GOT3 (cell line): ENCODE results near the gene JHY.

Experiments used
- DNase-seq: peaks from one replicate; lab custom pipeline; 2025; ENCODE audit warnings: mixed read lengths; lab: John Stamatoyannopoulos, UW

The JHY gene

DNA sequence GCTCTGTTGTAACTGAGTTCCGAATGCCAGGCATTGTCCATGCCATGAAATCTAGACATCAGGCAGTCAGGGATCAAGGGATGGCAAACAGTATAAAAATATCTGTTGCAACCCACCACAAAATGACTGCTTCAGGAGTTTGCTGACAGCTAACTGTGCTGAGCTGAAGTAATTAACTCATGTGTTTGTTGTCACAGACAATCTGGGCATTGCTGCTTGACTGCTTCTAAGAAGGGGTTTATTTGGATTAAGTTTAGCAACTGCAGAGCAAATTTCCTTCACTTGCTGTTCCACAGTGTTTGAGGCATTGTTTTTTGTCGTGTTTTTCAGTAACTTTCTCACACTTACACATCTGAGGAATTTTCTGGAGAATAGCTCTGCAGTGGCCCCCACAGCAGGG, 68.7 kb downstream of the JHY start:
- DNase-seq = no peak

DNA sequence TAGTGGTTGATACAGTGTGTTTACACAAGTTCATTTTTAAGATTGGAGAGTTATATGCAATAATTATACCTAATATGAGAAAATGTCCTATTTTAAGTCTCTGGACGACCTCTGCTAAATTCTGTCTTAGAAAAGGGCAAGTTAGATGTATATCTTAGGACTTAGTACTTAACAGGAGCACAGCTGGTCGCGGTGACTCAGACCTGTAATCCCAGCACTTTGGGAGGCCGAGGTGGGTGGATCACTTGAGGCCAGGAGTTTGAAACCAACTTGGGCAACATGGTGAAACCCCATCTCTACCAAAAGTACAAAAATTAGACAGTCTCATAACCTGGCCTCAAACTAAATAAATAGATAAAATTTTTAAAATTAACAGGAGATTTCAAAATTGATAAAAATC, 71.9 kb downstream of the JHY start:
- no peak for DNase-seq

DNA sequence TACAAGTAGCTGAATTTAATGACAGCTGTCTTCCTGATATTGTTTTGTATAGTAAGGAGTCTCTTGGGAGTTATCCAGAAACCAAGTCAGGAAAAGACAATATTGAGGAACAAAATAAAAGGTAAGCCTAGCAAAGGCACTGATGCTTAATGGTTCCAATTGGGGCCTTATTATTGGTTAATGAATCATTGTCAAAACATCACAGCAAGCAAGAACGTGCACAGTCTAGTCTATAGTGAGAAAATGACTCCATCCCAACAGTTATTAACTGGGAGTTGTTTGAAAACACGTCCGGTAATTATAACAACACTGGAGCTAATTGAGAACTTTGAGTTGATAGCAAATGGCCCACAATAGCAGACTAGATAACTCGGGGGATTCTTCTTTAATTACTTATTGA, 81.4 kb downstream of the JHY start:
- no peak for DNase-seq

DNA sequence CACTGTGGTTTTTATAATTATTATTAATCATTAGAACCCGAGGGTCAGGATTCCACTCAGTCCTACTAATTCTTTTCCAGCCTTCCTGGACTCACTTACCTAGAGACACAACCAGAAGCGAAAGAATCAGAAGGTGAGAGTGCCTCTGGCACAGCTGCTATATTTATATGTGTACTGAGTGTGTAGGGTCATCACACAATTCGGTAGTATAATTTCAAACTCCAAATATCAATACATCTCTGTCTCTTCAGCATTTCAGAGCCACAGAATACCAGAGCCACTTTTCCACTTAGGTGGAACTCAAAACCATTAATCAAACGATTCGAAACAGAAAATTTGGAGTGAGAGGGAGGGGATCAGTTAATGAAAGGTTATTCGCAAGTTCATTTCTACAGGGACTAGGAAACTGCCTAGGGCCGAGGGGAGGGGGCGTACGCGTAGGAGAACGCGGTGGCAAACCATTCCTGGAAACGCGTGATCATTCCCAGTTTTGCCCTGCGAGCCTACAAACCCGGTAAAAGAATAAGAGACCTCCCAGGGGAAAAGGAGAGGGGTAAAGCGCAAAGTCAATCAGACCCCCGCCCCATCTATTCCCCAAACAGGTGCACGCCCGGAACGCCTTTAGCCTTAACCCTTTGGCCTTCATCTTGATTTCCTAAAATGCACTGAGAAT, 93.6 kb downstream of the JHY start:
- DNase-seq = no peak

DNA sequence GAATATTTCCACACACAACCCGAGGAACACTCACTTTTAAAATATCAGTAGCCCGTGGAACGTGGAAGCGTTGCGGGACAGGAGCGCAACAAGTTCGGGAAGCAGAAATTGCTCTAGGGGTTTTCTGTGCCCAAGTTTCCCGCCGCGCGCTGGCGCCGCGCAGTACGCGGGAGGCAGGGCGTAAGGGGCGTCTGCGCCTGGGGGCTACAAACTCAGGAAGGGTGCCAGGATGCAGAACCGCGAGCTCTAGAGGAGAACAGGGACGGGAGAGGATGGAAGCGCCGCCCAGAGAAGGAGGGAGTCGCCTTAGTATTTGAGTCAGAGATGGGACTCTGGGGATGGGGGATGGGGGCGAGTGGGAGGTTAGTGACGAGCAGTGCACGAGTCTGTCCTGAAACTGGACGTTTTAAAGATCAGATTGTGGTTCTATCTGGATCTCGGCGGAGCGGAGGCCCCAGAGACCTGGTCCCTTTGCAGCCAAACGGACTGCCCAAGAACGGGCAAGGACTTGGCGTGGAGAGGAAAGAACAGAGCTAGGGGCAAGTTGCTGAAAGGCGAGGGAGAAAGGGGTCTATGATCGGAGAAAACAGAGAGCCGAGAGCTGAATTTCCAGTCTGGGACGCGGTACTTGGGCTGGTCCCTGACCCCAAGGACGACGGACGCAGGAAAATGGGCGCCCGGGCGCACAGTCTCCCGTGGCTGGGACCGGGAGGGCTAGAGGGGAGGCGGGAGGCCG, 94.3 kb downstream of the JHY start:
- DNase-seq = no peak

DNA sequence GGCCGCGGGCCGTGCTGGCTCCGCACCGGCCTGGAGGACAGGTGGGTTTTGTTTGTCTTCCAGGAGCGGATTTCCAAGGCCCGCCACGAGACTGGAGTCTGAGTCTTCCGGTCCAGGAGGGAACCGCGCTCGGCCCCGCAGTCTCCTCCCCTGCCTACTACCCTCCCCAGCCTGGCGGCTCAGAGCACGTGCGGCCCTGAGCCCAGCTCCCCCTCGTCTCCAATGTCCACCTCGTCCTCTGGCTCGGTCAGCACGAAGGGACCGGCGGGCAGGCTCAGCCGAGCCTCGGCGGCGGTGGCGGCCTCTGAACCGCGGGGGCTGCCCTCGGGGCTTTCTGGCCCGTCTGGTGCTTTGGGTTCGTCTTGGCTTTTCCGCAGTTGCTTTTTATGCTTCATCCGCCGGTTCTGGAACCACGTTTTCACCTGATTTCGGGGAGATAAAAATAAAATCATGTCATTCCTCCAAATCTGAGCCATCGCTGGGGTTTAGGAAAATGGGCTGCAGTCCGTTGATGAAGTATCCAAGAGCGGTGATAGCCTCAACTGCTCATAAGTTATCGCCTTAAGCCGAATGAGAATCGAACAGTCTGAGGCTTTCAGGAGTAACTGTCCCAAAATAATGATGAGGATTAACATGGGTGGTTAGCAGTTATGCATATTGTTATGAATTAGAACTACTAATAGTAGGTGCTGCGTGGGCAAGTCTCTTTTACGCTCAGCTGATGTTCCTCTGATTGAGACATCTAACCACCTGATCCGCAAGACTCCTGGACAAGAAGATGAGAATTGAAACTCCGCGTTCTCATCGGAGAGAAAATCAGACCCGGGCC, 95.1 kb downstream of the JHY start:
- no peak for DNase-seq

DNA sequence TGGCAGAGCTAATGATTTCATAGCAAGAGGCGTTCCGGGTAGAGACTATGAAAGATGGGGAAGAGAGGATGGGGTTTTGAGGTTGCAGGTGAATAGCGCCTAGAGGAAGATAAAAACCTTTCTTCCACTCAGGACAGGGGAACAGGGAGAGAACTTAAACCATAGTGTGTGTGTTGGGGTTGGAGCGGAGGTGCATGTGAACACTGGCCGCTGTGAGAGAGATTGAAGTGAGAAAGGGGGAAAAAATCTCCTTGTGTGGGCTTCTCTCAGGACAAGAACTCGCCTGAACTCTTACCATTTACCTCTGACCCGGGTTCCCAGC, 95.7 kb downstream of the JHY start:
- no peak for DNase-seq

DNA sequence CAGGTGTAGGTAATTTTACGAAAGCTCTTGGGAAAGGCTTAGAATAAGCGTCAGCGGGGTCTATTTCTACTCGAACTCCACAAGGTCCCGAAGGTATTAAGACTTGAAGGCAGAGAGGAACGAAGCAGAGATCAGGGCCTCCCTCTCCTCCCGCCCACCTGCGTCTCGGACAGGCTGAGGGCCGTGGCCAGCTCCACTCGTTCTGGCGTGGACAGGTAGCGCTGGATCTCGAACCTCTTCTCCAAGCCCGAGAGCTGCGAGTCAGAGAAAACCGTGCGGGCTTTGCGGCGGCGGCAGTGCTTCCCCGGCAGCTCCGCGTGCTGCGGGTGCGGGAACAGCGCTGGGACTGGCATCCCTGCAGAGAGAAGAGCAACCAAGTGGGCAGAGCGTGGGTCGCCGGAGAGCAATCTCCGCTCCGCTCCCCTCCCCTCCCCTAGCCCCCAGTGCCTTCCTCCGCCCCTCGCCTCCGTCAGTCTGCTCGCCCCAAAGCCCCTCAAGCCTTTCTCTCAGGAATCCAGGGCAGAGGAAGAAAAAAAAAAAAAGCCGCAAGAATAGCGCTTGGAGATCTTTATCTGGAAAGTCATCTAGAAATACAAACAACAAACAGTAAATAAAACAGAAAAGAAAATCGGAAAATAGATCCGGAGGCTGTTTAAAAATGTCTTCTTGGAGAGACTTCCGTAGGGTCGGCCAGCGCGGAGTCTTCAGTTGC, 96.7 kb downstream of the JHY start:
- no peak for DNase-seq

DNA sequence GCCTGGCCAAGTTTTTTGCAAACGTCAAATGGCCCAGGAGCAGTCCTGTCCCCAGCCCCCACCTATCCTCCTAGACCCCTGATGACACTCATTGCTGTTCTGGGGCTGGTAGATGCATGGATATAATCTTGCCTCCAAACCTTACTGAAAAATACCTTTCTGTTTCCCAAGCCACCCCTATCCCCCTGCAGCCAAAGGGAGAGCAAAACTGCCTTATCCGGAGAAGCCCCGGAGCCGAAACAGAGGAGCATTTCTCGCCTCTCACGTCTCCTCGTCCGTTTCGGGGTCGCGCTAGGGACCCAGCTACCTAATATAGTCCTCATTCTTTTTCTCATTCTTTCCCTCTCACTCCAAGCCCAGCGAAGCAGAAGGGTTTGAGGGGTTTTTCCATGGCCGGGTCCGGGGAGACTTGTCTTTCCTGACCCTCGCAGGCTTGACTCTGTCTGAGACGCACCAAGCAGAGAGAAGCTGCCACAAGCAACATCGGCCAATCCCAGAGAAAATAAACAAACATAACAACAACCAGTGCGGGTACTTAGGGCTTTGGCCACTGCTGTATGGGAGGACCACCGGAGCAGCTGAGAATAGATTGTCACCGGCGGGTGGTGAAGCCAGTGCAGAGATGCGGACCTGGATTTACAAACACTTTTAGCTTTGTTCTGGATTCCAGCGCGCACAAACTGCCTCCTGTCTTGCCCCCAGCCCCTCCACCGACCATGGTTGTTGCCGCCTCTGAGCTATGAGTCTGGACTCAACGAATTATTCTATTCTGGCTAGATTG, 97.4 kb downstream of the JHY start:
- no peak for DNase-seq

DNA sequence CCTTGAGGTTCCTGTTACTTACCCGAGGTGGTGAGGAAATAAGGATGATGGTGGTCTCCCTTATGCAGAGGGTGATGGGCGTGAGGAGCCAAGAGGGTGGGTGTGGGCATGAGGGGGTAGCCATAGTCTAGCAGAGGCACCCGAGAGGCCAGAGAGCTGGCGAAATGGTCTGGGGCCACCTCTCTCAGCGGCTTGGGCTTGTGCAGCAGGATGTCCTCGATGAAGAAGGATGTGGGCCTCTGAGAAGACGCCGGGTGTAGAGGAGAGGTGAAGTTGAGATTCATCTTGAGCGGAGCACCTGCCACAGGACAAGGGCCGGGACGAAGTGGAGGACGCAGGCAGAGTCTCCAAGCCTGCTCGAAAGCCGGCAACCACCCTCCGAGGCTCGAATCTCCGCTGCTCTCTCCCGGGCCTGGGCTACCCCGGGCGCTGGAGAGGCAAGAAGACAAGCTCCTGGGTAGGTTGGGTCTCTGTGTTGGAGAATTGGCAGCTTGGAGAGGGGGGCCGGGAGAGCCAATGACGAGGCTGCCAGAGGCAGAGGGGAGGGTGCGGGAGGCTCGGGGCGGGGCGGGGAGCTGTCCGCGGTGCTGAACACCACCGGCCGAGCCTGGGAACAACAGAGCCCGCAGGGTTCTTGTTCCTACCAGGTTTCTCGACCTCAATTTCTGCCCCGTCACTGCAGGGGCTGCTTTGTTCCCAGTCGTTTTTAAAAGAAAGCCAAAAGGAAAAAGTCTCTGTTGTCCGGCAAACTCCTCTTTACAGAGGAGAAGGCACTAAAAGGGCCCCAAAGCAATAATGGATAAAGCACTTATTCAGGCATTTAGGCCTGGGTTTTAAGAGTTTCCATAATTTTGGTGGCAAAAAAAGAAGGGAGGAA, 99.1 kb downstream of the JHY start, which contains the start of gene BSX:
Gene BSX (minus strand): TSS at position 447 of the 877 bp plus-strand sequence. CDS start 163 bp downstream, at position 284.
- DNase-seq = no peak

DNA sequence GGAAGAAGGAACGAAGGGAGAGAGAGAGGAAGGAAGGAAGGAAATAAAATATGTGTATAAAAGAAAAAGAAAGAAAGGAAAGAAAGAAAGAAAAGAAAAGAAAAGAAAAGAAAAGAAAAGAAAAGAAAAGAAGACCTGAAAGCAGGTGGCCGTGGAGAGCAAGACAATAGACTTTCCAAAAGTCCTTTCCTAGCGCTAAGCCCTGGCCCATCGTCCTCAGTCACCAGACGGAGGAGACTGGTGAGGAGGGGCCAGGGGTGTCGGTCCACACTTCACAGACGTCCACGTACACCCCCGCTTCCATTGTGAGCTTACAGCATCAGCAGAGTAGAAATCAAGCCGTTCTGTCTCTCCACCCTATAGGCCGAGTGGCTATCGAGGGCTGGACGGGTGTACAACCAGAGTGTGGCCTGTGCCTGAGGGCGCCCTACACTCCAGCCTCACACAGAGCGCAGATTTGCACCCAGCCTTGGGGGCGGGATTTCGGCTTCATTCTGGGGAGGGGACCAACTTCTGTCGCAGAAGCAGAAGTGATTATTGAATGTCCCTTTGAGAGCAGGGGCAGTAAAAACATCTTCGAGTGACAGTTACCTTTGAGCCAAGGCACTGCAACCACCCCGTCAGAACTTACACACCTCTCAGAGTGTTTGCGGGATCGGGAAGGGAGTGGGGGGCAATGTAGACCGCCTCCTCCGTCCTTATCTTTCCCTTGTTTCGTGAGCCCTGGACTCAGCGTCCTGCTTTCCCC, 101.1 kb downstream of the JHY start:
- DNase-seq = no peak

DNA sequence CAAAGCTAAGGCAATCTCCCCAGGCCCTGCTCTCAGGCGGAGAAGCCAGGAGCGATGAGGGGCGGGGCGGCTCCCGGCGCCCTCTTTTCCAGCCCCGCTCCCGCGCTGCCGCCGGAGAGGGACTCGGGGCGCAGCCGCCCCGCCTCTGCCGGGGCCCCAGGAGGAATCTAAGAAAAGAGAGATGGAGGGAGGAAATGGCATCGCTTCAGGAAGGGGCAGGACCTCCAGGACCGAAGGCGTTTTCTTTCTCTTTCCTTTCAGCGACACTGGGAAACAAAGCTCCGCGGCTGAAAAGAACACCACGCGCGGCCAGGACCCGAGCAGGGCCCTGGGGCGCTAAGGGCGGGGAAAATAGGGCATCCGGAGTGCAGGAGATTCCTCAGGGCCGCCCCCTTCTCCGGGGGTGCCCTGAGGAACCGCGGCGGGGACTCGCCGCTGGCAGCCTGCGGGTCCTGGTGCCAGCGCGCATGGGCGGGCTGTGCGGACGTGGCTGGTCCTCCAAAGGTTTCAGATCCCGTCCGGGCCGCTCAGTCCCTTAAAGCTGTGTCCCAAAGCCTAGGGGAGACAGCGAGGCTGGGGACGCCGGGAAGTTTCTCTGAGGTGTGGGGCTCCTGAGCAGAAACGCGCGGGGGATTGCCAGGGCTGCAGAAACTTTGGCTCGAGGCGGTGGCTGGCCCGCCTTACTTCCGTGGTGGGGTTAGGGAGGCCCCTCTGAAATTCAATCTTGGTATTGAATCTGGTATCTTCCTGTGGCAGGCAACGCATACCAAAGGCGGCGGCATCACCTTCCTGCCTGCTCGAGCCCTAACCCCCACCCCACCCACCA, 101.8 kb downstream of the JHY start:
- no peak for DNase-seq

DNA sequence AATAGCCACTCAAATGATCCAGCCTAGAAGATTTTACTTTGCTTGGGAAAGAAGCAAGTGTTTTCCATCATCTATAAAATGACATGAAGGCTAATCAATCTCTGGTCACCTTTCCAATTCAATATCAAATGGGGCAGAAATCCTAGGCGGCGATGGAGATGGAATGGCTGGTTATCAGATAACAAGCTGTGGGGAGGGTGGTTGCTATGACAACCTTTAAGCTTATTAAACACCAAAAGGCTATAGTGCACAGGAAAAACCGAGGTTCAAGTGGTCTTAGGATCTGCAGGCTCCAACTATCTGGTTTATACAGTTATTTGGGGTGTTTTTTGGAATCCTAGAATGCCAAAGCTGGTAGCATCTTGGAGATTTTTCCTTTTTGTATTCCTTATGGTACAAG, 113.0 kb downstream of the JHY start:
- DNase-seq = no peak

DNA sequence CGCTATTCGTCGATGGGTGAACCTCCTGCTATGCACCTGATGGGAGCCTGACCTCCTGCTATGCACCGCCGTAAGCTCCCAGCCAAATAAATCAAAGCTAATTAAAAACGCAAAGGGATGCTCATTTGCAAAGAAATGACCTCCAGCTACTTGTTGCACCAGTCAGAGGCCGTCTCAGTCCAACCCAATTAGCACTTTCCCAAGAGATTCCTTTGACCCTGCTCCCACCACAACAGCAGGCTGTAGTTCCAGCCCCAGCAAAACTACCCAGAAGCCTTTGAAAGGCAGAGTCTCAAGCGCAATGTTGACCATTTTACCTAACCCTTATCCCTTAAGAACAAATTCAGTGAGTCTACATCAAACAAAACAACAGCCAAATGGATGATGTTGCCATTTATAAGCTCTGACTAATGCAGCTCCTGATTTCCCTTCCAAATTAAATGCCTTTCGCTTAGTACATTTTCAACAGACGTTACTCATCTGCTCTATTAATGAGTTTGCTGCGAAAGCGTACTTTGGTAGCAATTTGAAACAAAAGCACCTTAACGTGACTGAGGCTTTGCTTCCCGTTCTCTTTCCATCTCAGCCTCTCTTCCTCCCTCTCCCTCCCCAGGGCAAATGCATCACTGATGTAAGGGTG, 116.3 kb downstream of the JHY start:
- no peak for DNase-seq

DNA sequence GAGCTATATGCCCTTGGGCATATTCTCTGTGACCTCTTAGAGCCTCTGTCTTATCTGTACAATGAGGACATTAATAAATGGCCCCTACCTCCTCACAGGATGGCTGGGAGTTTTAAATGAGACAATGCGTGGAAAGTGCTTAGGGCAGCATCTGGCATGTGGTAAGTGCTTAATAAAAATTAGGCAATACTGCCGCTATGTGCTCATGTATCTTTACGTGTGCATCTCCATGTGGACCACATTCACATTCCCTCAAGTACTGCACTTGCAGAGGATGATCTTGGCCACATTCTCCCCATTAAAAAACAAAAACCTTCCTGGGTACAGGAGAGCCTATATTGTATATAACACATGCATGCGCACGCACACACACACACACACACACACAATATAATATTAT, 118.2 kb downstream of the JHY start:
- DNase-seq = no peak

DNA sequence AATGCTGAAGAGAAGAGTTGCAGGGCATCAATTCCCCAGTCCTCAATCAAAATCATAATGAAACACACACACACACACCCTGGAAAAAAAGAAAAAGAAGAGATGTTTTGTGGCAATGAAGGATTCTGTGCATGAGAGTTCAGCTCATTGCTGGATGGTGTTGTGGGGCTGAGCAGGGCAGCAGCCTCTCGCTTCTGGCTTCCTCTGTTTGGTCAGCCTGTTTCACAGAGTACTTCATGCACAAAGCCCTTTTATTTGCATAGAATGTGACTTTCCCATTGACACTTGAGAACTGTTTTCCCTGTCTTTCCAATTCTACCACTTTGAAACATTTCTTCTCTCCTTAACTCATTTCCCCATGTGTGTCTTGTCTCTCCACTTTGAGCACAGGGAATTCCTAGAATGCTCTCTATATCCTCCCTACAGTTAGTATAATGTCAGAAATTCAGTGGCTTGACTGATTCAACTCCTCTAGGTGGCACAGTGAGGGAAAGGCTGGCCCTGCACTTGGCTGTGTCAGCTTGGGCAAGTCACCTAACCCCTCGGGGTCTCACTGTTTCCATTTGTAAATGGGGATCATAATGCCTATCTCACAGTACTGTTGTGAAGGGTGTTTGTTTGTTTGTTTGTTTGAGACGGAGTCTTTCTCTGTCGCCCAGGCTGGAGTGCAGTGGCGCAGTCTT, 124.4 kb downstream of the JHY start:
- DNase-seq = no peak
